ENCODE results near the gene PYGO2.

The PYGO2 gene

DNA sequence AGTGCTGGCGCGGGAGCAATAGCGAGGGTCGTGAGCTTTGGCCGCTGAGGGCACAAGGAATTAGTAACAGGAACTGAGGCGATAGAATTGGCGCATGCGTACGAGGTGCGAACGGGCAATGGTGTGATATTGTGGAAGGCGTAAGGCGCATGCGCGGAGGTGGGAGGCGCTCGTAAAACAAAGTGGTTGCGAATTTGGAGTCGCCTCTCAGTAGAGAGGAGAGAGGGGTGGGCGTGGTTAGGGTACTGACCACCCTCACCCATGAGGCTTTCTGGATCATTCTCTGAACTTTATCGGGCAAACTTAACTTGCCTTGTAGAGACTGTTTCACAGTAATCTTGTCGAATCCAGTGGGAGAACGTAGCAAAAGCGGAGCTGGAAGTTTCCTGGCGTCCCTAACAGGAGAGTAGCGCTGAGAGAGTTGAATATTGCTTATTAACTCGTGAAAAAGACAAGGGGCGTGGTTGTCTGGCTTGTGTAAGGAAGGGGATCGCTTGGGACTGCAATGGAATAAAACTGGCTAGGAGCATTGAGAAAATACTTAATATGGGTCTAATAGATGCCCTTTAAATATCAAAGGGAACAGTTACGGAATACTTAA, 13.3 kb upstream of the PYGO2 start:
- peaks cover 5% of the 10 kb centered on the region for H3K36me3 Mint-ChIP-seq
- no peaks in the 10 kb centered on the region for H3K27me3 Mint-ChIP-seq

DNA sequence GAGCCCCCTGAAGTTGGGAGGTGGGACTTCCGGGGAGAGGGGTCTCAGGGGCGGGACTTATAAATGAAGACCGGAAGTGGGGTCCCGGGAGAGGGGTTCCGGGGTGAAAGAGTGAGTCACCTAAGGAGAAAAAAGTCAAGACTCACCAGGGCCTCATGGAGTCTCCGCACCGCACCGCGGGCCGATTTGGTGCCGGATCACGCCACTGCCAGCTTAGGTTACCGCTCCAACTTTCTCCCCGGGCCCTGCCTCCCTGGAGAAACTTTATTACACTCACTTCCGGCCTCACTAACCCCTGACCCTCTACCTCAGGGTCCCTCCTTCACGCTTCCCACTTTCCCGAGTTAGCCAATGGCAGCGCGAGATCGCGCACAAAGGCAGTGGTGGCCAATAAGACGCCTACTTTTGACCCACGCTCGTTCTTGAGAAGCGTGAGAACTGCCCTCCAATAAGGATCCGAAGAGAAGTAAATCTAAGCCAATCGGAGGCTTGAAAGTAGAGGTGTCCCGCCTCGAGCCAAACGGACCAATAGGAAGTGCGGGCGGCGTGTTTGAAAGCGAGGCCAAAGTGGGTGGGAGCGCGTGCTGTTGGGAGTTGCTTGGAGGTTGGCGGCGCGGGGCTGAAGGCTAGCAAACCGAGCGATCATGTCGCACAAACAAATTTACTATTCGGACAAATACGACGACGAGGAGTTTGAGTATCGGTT, 12.7 kb upstream of the PYGO2 start, which contains the start of gene CKS1B:
TSS of gene CKS1B (plus strand) at position 580 of the 706 bp plus-strand sequence. CDS start at position 645, 65 bp downstream.
- Mint-ChIP-seq H3K27me3 (no peaks in the 10 kb centered on the region), H3K36me3 (peaks cover 2% of the 10 kb centered on the region), H3K27ac (no peak within 1 kb of the TSS), H3K4me3 (no peak within 1 kb of the TSS), H3K4me1 (ENCODE audit: low read depth) (peaks cover 27% of the 10 kb centered on the region), H3K9me3 (ENCODE audit: low read depth) (no peaks in the 10 kb centered on the region)

More for the DNA sequence above, 13.3 kb upstream of the PYGO2 start:
- Mint-ChIP-seq H3K4me1 (ENCODE audit: low read depth) (peaks cover 23% of the 10 kb centered on the region), H3K4me3 (no peak overlapping the region), H3K9me3 (ENCODE audit: low read depth) (no peaks in the 10 kb centered on the region), H3K27ac (no peak overlapping the region)

DNA sequence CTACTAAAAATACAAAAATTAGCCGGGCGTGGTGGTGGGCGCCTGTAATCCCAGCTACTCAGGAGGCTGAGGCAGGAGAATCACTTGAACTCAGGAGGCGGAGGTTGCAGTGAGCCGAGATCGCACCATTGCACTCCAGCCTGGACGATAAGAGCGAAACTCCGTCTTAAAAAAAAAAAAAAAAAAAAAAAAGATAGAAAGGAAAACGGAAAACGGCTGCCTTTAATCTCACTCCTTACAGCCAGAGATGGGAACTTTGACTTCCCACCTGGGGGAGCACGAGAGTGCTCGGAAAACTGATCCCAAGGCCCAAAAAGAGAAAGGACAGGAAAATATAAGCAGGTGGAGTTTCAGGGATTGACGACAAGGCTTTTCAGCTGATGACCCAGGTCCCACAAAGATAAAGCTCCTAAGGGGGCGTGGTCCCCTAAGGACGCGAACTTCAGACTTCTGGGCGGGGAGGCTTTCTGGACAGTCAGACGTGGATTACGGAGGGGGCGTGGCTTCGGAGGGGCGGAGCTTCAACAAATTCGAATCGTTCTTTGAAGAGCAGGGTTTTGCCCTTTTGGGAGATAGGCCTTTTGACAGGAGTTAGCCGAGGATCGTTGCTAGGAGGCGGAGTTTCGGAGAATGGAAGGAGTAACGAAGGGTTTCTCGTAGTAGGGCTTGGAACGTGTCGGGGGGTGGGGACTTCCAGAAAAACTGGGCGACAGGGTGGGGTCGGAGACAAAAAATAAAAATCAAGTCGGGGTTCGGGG, 11.9 kb upstream of the PYGO2 start:
- H3K36me3 Mint-ChIP-seq, result peaks cover 2% of the 10 kb centered on the region
- no peak overlapping the region for H3K4me3 Mint-ChIP-seq
- peaks cover 29% of the 10 kb centered on the region for H3K4me1 Mint-ChIP-seq (ENCODE audit: low read depth)
- H3K27me3 Mint-ChIP-seq, result no peaks in the 10 kb centered on the region
- H3K27ac Mint-ChIP-seq, result no peak overlapping the region
- no peaks in the 10 kb centered on the region for H3K9me3 Mint-ChIP-seq (ENCODE audit: low read depth)

DNA sequence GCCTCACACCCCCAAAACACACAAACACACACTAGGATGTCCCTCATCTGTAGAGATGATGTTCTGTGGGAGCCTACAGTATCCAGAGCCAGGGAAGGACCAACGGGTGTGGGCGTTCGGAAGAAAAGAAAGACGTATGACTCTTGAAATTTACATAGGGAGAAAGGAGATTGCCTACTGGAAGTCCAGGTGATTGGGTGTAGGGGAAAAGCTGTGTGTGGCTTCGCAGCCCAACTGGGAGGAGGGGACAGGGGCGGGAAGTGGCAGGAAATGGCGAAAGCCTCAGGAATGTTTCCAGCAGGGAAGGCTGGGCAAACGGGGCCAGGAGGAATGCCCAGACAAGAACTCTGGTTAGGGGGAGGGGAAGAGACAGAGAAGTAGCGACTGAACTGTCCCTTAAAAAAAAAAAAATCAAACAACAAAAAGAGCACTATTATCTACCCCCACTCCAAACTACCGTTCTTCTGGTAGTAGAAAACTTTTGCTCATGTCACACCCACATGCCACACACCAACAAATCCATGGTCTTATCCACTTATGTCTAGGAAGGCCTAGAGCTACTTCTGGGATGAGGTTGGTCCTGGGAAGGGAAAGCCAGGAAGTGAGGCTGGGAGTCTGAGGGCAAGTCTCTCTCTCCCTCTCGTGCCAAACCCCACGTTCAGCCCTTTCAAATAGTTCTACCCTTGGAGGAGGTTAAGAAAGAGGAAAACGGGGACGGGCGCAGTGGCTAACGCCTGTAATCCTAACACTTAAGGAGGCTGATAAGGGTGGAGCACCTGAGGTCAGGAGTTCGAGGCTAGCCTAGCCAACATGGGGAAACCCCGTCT, 11.1 kb upstream of the PYGO2 start:
- peaks cover 2% of the 10 kb centered on the region for H3K36me3 Mint-ChIP-seq
- H3K4me1 Mint-ChIP-seq (ENCODE audit: low read depth), result peaks cover 29% of the 10 kb centered on the region
- no peak overlapping the region for H3K4me3 Mint-ChIP-seq
- no peaks in the 10 kb centered on the region for H3K27me3 Mint-ChIP-seq
- no peaks in the 10 kb centered on the region for H3K9me3 Mint-ChIP-seq (ENCODE audit: low read depth)
- H3K27ac Mint-ChIP-seq, result peak overlapping the region; percentile 83

DNA sequence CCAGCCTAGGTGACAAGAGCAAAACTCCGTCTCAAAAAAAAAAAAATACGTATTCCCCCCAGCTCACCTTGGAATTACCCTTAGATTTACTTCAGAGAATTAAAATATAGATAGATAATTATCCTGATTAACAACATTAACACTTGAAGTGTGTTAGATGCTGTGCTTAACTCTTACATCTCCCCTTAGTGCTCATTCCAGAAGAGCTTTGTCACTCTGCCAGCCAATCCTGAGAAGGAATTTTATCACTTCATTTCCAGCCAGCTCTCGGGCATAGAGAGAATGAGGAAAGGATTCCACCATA, 10.6 kb upstream of the PYGO2 start:
- no peaks in the 10 kb centered on the region for H3K27me3 Mint-ChIP-seq
- H3K4me3 Mint-ChIP-seq, result no peak overlapping the region
- H3K27ac Mint-ChIP-seq, result peak overlapping the region; percentile 83
- peaks cover 2% of the 10 kb centered on the region for H3K36me3 Mint-ChIP-seq
- H3K4me1 Mint-ChIP-seq (ENCODE audit: low read depth), result peaks cover 29% of the 10 kb centered on the region
- no peaks in the 10 kb centered on the region for H3K9me3 Mint-ChIP-seq (ENCODE audit: low read depth)

DNA sequence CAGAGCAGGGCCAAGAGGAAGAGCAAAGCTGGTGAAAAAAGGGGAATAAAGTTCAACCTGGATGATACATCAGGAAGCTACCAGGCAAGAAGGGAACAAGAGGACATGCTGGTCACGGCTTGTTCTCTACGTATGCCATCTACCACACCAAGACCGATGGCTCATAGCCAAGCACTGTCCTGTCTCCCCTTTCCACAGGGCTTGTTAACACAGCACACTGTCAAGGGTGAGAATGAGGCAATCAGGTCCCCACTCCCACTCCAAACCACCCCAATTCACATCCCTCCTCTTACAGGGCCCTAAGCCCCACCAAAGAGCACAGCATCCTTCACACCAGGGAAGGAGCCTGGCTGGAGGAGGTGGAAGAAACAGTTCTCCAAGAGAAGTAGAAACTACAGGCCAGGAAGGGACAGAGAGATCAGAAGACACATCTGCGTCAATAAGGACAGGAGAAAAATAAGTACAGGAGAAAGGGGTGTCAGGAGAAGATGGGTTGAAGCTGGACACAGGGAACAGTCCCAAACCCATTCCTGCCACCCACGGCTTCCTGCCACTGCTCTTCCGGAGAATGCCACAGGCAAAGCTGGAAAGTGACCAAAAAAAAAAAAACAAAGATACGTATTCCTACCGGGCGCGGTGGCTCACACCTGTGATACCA, 9.9 kb upstream of the PYGO2 start:
- H3K4me3 Mint-ChIP-seq, result peak overlapping the region; percentile 4
- peaks cover 2% of the 10 kb centered on the region for H3K36me3 Mint-ChIP-seq
- peak overlapping the region; percentile 52 for H3K27ac Mint-ChIP-seq
- no peaks in the 10 kb centered on the region for H3K9me3 Mint-ChIP-seq (ENCODE audit: low read depth)
- H3K27me3 Mint-ChIP-seq, result no peaks in the 10 kb centered on the region
- H3K4me1 Mint-ChIP-seq (ENCODE audit: low read depth), result peaks cover 29% of the 10 kb centered on the region

DNA sequence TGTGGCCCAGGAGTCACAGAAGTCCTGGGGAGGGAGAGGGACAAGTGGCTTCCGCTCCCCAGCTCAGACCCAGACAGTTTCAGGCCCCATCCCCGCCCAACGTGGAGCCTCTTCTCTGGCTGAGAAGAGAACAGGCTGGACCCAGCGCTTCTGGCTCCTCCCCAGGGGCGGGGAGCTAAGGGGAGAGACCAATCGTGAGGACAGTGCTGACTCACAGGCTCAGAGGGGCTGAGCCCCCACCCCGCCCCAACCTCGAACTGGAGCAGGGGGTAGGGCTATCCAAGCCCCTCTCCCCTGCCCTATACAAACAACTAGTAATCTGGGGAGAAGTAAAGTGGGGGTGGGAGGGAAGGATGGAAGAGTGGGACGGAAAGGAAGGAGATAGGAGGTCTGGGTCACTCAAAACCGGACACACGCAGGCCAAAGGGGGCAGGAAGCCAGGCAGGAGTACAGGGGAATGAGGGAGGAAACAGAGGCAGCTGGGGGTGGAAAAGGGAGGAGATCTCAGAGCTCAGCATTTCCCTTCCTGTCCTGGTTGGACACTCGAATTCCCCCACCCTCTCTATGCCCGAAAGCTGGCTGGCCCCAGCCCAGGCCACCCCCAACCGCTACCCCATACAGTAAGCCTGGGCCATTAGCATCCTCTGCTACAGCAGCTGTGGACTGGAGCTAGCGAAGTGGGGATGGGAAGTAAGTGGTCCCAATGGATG, 9.2 kb upstream of the PYGO2 start, which contains the start of gene SHC1:
TSS of gene SHC1 (minus strand) at position 117 of the 710 bp plus-strand sequence. CDS start 221 bp downstream, outside the sequence.
- Mint-ChIP-seq H3K9me3 (ENCODE audit: low read depth) (no peaks in the 10 kb centered on the region), H3K4me1 (ENCODE audit: low read depth) (peaks cover 29% of the 10 kb centered on the region), H3K4me3 (peak within 1 kb of the TSS; percentile 4), H3K27me3 (no peaks in the 10 kb centered on the region), H3K36me3 (peaks cover 2% of the 10 kb centered on the region), H3K27ac (peak within 1 kb of the TSS; percentile 58)

DNA sequence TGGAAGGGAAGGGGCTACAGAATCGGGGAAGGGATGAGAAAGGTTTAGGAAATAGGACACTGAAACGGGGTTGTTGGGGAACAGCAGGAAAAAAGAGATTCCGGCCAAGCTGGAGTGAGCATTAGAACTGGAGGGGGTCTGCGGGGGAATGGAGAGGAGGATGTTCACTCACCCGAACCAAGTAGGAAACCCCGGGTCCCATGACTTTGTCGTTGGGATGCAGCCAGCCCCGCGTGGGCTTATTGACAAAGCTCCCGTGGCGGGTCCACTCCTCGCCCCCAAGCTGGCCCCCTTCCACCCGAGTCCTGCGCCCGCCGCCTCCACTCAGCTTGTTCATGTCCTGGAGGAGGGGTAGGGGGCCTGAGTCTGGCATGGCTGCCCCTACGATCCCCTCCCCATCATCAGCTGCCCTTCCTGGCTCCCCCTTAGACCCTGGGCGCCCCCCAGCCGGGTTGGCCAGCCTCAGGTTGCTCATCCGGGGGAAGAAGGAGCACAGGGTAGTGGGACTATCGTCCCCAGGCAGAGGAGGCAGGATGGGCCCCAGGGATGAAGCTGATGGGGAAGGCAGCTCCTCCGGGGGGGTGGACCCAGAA, 8.4 kb upstream of the PYGO2 start:
- Mint-ChIP-seq H3K36me3 (peaks cover 2% of the 10 kb centered on the region), H3K27me3 (no peaks in the 10 kb centered on the region), H3K9me3 (ENCODE audit: low read depth) (no peaks in the 10 kb centered on the region), H3K27ac (peak overlapping the region; percentile 54), H3K4me3 (no peak overlapping the region), H3K4me1 (ENCODE audit: low read depth) (peaks cover 29% of the 10 kb centered on the region)

DNA sequence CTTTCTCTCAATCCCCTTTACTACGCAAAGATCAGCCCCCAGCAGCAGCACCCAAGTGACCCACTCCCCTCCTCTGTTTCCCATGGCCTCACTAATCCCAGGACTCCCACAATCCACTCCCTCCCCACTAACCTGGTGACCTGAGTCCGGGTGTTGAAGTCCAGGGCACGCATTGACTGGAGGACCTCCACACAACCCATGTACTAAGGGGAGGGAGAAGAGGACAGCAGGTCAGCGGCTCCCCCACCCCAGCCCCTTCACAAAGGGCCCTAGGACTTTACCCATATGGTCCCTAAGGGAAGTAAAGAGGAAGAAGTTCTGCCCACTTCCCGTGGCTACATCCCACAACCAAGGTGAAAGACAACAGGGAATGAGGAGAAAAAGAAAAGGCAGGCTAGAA, 7.7 kb upstream of the PYGO2 start:
- Mint-ChIP-seq H3K4me1 (ENCODE audit: low read depth) (peaks cover 32% of the 10 kb centered on the region), H3K4me3 (no peak overlapping the region), H3K9me3 (ENCODE audit: low read depth) (no peaks in the 10 kb centered on the region), H3K27ac (peak overlapping the region; percentile 54), H3K36me3 (peaks cover 2% of the 10 kb centered on the region), H3K27me3 (no peaks in the 10 kb centered on the region)

DNA sequence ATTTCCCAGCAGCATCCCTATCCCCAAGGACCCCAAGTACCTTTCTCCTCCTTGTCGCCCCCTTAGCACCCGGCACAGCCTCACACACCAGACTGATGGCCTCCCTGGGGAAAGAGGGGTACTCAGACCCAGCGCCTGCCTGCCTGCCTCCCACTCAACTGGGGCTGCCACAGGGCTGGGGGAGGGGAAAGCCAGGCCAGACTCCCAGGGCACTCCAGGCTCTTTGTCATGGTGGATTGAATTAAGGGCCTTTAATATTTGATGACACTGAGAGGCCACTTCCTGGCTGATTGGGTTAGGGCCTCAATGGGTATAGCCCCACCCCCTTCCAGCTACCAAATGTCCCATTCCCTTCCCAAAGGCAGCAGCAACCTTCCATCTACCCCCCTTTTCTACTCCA, 7.1 kb upstream of the PYGO2 start:
- Mint-ChIP-seq H3K36me3 (peaks cover 2% of the 10 kb centered on the region), H3K9me3 (ENCODE audit: low read depth) (no peaks in the 10 kb centered on the region), H3K27ac (peak overlapping the region; percentile 54), H3K27me3 (no peaks in the 10 kb centered on the region), H3K4me3 (no peak overlapping the region), H3K4me1 (ENCODE audit: low read depth) (peaks cover 34% of the 10 kb centered on the region)

DNA sequence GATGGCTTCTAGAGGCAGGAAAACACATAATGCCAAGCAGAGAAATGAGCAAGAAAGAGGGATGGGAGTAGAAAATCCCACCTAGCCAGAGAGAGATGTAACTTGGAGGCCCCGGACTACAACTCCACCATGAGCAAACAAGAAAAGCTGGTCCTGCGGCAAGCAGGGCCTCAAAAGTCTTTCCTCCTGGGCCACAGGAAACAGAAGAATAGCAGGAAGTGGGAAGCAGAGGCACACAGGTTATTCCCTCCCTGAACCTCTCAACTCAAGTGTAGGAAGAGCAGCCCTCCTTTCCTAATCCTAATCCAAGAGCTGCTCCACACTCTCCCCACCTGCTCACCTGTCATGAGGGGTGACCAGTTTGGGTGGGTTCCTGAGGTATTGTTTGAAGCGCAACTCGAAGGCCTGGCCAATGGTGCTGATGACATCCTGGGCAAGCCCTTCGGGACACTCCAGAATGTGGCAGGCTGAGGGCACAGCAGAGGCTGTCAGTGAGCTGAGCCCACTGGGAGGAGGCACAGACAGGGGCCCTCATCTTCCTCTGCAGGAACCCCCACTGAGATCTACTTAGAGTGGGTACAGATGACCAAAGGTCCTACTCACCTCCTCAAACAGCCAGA, 5.9 kb upstream of the PYGO2 start:
- peaks cover 2% of the 10 kb centered on the region for H3K36me3 Mint-ChIP-seq
- H3K4me3 Mint-ChIP-seq, result no peak overlapping the region
- H3K27ac Mint-ChIP-seq, result no peak overlapping the region
- H3K27me3 Mint-ChIP-seq, result no peaks in the 10 kb centered on the region
- peaks cover 36% of the 10 kb centered on the region for H3K4me1 Mint-ChIP-seq (ENCODE audit: low read depth)
- no peaks in the 10 kb centered on the region for H3K9me3 Mint-ChIP-seq (ENCODE audit: low read depth)

DNA sequence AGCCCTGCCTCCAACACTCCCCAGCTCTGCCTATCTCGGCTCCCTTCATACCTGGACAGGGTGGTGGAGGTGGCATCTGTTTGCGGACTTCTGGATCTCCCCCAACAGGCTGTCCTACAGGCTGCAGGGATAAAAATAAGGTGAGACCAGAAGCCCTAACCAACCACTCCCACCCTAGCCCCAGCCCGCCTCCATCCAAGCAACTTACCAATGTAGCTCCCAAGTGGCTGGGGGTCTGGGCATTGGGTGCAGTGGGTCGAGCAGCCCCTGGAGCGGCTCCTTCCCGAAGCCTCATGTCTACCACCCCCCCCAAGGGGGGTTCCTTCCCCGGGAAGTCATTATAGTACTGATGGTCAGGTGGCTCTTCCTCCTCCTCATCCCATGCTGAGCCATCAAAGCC, 4.5 kb upstream of the PYGO2 start:
- no peaks in the 10 kb centered on the region for H3K27me3 Mint-ChIP-seq
- H3K36me3 Mint-ChIP-seq, result no peaks in the 10 kb centered on the region
- H3K27ac Mint-ChIP-seq, result no peak overlapping the region
- H3K4me1 Mint-ChIP-seq (ENCODE audit: low read depth), result peaks cover 29% of the 10 kb centered on the region
- H3K4me3 Mint-ChIP-seq, result no peak overlapping the region
- no peaks in the 10 kb centered on the region for H3K9me3 Mint-ChIP-seq (ENCODE audit: low read depth)

DNA sequence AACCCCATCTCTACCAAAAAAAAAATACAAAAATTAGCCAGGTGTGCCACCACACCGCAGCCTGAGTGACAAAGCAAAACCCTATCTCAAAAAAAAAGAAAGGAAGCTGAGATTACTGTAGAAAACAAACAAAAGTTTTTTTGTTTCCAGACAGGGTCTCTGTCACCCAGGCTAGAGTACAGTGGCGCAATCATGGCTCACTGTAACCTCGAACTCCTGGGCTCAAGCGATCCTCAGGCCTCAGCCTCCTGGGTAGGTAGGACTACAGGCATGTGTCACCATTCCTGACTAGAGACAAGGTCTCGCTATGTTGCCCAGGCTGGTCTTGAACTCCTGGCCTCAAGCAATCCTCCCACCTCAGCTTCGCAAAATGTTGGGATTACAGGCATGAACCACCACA, 2.8 kb upstream of the PYGO2 start:
- no peaks in the 10 kb centered on the region for H3K36me3 Mint-ChIP-seq
- no peak overlapping the region for H3K4me3 Mint-ChIP-seq
- no peaks in the 10 kb centered on the region for H3K9me3 Mint-ChIP-seq (ENCODE audit: low read depth)
- H3K27ac Mint-ChIP-seq, result no peak overlapping the region
- peaks cover 28% of the 10 kb centered on the region for H3K4me1 Mint-ChIP-seq (ENCODE audit: low read depth)
- H3K27me3 Mint-ChIP-seq, result no peaks in the 10 kb centered on the region
